Inflammatory macrophage treated with lipopolysaccharide for 4 hours (primary cell): Measurements from ENCODE around the gene TPK1.
"Not testable (repeated sequence)": the region's sequence is repeated elsewhere in the genome, so short reads cannot be mapped to it uniquely, and the experiment has no call there.

ENCODE experiments used
- DNase-seq: peaks from one replicate; pipeline ENCODE4 v3.0.0-alpha.2; 2020

The TPK1 gene

DNA sequence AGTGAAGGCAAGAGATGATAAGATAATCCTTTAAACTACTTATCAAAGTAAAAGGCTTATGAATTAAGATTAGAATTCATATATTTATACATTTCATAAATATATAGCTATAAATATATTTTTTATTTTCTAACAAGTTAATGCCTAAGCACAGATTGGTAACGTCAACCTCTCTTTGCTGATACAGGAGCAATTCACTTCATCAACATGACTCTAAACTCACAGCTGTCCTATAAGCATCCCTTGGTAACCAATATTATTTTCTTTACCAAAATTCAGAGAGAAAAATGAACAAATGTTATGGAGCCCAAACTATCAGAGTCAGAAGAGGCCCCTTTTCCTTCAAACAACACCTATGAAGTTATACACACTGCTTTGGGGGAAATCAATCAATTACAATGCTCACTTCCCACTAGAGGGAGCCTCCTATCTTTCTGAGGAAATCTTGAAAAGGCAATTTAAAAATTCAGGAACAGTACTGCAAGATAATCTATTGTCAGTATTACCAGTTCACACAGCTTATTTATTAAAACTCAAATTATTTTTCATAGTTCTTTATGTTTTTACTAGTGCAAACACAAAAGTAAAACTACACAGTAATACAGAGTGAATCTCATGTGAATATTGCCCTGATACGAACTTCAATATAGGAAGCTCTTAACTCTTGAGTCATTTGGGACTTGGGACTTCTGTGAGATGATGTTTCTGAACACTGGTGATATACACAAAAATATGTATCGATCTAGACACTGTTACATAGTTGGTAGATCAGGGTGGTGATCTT, 381.4 kb downstream of the TPK1 start:
- DNase-seq: no peak

DNA sequence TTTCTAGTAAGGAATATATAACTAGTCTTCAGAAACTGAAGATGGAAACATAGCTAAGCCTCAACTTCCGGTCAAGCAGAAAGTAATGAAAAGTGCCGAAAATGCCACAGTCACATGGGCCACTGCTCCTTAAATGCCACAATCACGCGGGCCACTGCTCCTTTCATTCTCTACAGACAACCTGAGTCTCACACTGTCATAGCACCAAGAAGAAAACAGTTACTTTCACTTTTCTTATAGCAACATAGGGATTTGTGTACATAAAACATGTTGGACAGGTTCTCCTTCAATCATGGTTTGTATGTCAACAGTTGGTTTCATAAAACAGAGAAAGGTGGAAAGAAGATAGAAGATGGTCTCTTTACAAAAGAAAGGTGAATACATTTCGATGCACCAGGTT, 383.8 kb downstream of the TPK1 start:
- no peak for DNase-seq

DNA sequence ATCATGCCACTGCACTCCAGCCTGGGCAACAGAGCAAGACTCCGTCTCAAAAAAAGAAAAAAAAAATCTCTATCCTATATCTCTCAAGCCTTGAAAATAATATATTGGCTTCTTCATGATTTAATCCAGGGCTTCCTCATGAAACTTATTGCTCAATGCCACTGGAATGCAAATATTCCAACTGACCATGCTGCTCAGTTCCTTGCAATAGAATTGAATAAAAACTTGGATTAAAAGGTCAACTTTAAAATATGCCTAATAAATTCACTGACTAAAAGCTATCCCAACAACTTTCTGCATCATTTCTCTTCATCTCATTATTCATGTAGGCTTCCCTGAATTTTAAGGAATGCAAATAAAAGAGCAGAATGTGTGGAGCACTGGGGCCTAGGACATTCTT, 390.3 kb downstream of the TPK1 start:
- no peak for DNase-seq

DNA sequence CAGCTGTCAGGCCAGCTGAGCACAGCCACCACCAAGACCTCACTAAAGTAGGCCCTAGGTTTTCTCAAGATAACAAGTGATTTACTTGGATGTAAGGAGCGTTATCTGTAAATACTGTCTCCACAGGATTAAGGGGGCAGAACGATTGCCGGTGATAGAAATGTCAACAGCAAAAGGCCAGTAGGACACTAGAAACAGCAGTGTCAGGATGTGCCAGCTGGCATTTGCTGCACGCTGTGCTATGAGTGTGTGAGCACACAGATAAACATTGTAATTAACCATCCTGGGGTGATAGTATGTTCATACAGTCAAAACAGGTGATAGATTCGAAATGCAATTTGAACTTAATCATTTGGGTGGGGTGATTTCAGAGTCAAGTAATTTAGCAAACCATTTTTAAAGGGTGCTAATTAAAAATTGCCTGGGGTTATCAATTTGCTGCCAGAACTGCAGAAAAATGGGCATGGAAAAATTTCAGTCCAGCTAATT, 396.1 kb downstream of the TPK1 start:
- no peak for DNase-seq

DNA sequence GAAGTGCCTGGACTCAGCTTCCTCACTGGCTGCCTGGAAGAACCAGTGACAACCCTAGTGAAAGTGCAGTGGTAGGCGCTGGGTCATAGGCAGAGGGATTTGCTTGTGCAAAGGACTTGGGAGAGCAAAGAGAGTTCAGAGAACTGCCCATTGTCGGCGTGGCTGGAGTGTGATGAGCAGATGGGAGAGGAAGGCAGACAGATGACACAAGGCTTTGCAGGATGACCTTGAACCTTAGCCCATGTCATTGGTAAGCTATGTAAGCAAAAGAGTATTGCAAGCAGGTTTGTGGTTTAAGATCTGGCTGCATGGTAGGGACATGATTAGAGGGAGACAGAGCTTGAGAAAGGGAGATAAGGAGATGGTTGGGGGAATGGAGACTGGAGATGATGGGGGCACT, 397.1 kb downstream of the TPK1 start:
- no peak for DNase-seq

DNA sequence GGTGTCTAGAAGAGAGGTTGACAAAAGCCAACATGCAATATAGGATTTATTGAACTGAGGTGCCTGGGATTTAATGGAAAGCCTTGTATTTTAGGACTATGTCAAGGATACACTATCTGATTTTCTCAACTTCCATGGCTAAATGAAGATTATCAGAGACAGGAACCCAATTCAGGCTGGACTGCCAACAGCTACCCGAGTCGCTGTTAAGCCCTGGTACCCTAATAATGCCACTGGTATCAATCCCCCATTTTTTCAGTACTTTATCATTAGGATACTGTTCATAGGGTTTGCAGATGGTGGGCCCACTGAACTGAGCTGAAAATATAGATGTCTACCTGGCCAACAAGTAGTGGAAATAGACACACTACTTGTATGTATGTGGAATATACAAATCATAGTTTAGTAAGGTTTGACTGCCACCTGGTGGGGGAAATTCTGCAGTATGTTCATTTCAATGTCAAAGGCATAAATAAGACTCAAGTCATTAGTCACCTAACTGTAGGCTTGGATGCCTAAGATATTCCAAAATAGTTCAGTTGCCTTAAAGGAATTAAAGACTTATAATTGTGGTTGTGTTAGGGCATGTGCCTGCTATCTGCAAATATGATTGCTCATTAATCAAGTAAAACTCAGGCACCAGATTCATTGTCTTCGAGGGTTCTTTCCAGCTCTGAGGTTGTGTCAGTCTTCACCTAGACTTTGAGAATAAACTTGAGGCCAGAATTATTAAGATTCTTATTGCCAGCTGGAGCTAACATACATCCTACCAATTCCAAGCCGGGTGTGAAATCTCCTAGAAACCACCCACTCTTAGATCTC, 398.3 kb downstream of the TPK1 start:
- peak; percentile 59 for DNase-seq

DNA sequence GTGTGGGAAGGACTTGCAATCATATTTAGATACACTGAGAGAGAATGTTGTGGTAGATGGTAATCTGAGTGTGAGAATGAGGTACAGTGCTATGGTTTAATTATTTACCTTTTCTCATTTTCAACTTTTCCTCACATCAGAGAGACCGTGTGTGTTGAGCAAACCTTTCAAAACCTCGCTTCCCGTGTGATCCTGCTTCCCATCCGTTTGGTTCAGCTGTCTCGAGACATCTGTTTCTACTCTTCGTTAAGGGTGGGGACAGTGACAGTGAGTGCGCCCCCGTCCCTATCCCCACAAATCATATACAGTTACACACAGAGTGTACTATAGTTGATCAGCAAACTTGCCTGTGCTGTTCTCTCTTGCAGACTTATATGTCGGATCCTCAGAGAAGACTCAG, 399.4 kb downstream of the TPK1 start:
- no peak for DNase-seq

DNA sequence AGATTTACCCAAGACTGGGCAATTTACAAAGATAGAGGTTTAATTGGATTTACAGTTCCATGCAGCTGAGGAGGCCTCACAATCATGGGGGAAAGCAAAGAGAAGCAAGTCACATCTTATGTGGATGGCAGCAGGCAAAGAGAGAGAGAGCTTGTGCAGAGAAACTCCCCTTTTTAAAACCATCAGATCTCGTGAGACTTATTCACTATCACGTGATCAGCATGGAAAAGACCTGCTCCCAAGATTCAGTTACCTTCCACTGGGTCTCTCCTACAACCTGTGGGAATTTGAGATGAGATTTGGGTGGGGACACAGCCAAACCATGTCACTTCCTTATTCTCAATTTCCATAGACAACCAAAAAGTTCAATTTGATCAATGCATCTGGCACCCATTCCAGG, 407.4 kb downstream of the TPK1 start:
- no peak for DNase-seq

DNA sequence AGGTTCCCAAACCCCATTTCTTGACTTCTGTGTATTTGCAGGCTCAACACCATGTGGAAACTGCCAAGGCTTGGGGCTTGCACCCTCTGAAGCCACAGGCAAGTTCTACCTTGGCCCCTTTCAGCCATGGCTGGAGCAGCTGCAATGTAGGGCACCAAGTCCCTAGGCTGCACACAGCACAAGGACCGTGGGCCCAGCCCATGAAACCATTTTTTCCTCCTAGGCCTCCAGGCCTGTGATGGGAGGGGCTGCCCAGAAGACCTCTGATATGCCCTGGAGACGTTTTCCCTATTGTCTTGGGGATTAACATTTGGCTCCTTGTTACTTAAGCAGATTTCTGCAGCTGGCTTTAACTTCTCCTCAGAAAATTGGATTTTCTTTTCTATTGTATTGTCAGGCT, 408.3 kb downstream of the TPK1 start:
- DNase-seq: not testable (repeated sequence)

DNA sequence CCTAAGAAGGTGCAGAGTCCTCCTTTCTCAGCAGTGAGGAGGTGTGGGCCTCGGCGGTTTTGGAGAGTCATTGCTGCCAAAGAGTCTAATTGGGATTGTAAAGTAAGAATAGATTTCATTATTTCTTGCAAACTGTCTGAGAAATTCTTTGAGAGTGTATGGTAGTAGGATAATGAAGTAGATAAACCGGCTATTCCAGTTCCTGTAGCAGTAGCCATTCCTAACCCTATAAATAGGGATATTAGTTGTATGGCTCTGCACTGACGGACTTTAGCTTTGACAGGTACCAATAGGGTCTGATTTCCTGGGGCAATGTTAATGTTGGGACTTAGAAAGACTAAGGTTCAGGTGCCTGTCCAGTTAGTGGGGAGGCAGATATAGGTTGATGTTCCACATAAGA, 416.9 kb downstream of the TPK1 start:
- not testable (repeated sequence) for DNase-seq

DNA sequence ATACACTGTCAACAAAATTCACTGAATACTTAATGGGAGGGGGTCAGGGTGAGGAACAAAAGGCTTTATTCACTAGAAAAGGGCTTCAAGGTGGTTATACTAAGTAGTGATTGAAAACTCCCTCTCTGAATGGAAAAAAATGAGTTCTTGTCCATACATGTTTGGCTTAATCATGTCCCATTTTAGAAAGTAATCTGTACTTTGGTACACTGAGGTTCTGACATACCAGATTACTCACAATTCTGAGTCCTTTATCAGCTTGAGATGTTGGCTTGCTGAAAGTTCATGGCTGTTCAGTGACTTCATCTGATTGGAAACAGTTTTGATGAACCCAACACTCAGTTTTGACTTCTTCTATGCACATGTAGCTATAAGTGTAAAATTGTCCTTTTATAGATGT, 419.5 kb downstream of the TPK1 start:
- no peak for DNase-seq

DNA sequence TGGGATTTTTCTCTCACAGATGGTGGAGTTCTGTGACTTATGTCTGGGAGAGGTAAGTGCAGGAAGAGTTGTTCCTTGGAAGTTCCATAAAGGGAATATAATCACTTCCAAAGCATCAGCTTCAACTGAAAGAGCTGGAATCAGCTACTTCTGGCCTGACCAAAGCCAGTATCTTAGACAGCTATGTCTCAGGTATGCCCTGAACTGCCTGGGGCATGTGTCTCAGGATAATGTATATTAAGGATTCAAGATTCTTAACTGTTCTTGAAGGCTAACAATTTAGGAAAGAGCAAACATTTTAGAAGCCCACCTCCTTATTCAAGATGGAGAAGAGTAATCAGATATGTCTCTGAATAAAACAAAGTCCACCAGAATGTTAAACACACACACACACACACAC, 420.0 kb downstream of the TPK1 start:
- no peak for DNase-seq

DNA sequence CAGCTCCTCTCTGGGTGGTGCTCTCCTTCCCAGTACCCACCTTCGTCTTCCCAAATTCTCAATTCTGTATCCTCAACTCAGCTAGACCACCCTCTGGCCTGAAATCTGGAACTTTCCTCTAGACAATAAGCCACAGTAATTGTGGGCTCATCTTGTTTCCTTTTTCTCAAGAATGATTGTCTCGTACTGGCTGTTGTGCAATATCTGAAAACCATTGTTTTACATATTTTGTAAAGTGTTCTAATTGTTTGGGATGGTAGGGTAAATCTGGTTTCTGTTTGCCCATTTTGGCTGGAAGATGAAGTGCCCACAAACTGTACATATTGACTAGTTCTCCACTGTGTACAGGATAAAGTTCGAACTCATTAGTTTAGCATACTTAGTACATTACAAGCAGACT, 421.0 kb downstream of the TPK1 start:
- DNase-seq: peak; percentile 29

DNA sequence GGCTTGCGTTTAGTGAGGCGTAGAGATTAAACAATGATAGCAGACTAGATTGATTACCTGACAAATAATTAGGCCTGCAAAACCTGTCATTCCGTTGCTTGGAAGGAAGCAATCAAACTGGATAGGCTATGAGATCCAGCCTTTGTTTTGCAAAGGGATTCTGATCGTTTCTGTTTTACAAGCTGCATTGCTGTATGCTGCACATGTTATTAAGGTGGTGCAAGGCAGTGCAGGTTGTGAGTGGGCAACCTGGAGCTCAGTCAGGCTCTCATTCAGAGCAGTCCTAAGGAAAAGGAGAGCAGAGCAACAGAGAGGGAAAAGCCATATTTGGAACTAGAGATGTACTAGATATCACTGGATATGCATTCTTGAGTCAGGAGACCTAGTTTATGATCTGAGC, 425.4 kb downstream of the TPK1 start:
- DNase-seq: no peak

DNA sequence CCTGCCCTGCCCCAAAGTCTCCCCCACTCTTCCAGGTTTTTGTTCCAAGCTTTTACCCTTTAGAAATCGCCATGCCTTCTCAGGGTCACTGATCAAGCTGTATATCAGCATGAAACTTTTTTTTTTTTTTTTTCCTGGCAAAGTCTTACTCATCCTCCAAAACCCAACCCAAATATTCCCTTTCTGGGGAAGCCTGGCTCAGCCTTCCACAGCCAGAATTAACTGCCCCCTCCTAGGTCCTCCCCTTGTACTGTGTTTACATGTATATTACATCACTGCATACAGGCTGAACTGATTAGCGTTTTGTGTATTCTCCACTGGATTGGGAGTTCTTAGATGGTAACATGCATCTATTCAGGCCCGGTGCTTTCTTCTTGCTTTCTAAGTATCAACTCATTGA, 427.7 kb downstream of the TPK1 start:
- no peak for DNase-seq

DNA sequence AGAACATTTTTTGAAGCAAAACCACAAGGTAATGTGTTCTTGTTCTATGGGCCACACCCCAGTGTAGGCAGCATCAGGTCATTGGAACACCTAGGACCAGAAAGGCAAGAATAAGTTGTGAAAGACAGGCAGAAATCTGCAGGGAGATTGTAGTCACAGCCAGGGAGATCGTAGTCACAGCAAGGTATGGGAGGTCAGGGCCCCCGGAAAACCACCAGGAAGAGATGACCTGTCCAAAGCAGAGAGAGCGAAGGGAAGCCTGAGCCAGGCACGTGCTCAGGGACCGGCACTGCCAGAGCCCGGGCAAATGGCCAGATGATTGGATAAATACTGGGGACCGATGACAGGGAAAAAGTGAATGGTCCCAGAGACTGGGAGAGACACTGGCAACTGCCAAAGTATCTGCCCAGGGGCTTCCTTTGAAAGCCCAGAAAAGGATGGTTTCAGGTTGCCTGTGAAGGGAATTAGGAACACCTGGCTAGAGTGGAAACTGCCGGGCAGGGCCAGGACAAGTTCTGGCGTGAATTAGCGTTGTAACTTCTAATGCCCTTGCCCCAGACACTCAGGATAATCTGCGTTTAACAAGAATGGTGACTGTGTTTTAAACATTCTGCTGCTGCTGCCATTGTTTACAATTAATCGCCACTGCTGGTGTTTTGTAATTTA, 428.5 kb downstream of the TPK1 start:
- no peak for DNase-seq

DNA sequence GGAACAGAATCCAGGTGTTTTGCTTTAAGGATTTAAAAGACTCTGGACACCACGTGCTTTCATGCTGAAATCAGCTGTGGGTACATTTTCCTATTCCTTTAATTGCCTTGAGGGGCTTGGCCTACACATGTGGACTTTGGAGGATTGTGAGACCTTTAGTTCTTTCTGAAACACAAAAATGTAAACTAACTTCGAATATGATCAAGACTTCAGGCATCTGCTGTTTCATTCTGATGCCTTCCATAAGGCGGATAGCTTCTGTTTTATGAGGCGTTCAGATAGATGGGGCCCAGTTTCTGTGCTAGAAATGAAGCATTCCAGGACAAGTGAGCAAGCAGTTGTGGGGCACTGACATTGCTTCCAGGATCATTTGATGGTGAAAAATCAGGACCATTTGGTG, 430.9 kb downstream of the TPK1 start:
- no peak for DNase-seq

DNA sequence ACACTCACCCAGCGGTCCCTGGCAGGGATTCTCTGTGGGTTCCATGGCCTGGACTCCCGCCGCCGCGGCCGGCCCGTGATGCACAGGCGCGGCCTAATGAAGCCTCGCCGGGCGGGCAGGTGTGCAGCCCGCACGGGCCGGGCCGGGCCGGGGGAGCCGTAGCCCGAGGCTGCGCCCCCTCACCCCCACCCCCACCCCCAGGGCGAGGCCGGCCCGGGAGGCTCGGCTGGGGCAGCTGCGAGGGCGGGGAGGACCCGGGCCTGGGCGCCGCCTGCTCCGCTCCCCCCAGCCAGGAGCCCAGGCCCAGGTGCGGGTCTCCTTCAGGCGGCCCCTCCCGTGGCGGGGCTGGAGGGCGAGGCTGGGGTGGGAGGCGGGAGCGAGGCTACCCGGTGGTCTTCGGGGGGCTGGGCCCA, 432.2 kb downstream of the TPK1 start, which contains the start of gene NOBOX:
Gene NOBOX (minus strand): TSS at position 45 of the 413 bp plus-strand sequence.
- DNase-seq: no peak

DNA sequence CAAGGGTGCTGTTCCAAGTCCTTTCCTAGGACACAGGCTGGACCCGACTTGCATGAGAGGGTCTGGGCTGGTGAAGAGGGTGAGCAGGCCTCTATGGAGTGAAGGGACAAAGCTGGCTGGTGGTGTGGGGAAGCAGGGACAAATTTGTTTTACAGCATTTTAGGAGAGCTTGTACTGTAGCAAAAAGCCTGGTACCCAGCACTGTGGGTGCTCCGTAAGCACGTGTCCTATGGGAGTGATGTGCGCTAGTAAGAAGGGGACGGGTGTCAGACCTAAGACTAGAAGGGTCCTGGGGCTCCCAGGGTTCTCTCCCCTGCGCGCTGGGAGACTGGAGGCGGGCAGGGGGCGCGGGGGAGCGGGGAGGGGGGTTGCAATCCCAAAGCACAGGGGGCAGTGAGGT, 432.8 kb downstream of the TPK1 start:
- DNase-seq: no peak
